GM18511 (cell line): ENCODE data around the gene PRSS21.

ENCODE experiments used
- ATAC-seq: cut with Tn5 transposase; IDR thresholded peaks from one replicate; pipeline ENCODE4 v1.9.1; 2021; ENCODE audit warnings: mild to moderate bottlenecking, moderate library complexity; ENCODE audit not compliant: unreplicated experiment

The PRSS21 gene

DNA sequence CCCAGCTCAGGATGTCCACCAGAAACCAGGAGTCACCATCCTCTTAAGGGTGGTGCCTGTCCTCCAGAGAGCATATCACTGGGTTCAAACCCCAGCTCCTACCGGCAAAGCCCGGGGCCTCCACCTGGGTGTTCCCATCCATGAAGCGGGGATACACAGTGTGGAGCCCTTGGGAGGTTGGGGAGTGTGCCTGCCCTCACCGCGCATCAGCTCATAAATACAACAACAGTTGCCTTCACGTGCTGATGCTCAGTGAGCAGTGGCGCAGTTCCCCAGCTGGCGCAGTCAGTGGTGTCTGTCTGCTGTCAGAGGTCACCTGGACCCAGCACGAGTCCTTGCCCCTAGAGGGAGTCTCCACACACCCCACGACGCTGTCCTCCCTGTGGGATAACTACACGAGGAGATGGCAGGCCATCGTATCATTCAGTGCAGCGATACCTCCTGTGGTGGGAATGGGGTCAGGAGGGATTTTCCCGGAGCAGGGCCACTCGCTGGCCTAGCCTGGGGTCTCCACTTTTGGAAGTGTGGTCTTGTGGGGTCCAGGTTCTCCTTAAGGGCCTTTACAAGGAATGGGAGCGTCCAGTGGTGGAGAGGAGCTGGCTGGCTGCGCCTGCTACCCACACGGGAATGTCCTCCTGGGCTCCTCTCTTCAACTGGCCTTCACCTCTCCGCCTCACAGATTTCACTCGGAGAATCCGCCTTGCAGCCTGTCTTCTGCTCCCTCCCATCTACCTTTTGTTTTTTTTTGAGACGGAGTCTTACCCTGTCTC lies 37.7 kb upstream of the PRSS21 start:
- ATAC-seq = no peak

DNA sequence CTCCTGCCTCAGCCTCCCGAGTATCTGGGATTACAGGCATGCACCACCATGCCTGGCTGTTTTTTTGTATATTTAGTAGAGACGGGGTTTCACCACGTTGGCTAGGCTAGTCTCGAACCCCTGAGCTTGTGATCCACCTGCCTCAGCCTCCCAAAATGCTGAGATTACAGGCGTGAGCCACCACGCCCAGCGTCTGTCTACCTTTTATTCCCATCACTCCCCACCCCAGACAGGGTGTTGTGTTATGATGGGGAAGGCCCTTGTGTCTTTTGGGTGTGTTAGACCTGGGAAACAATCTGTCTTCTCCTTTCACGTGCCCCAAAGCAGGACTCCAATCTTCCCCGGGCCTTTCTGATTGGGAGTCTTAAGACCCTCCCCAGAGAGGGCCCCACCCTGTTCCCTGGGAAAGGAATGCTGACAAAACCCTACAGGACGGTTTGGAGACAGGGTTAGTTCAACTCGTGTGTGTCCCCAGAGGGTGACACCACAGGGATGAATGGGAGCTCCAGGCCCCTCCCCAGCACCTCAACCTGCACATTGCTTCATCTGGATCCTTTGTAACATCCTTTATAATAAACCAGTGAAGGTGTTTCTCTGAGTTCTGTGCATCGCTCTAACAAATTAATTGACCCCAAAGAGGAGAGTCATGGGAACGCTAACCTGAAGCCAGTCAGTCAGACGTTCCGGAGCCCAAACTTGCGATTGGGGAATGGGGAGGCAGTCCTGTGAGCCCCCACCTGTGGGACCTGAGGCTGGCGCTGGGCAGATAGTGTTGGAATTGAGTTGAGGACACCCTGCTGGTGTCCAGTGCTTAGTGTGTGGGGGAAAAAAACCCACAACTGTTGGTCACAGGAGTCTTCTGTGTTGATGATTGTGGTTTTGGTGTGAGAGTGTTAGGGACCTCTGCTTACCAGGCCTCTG lies 36.8 kb upstream of the PRSS21 start:
- no peak for ATAC-seq

DNA sequence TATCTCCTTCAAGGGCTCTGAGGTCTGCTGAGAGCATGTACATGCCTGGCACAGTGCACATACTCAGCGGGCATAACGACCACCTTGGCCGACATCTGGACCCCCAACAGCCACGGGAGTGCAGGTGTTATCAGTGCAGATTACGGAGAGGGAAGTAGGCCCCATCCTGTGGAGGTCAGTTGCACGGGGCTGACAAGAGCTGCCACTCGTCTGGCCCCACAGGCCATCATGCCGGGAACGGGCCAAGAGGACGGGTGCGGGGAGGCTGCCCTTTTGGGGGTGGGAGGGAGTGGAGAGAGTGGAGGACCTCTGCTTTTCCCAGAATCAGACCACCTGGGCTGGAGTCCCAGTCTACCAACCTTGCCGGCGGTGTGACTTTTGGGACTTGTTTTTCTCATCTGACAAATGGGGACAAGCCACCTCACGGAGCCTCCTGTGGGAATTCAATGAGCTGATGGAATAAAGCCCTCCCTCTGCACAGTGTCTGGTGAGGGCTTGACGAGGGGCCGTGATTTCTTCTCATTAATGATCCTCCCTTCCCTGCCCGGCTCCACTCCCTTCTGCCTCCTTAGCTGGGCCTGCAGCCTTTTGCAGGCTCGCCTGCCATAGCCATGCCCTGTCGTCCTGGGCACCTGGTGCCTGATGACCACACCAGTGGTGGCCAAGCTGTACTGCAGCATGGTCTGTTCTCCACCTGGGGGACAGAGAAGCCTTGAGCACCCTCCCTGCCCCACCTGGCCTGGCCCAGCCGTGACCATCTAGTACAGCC lies 34.3 kb upstream of the PRSS21 start:
- no peak for ATAC-seq

DNA sequence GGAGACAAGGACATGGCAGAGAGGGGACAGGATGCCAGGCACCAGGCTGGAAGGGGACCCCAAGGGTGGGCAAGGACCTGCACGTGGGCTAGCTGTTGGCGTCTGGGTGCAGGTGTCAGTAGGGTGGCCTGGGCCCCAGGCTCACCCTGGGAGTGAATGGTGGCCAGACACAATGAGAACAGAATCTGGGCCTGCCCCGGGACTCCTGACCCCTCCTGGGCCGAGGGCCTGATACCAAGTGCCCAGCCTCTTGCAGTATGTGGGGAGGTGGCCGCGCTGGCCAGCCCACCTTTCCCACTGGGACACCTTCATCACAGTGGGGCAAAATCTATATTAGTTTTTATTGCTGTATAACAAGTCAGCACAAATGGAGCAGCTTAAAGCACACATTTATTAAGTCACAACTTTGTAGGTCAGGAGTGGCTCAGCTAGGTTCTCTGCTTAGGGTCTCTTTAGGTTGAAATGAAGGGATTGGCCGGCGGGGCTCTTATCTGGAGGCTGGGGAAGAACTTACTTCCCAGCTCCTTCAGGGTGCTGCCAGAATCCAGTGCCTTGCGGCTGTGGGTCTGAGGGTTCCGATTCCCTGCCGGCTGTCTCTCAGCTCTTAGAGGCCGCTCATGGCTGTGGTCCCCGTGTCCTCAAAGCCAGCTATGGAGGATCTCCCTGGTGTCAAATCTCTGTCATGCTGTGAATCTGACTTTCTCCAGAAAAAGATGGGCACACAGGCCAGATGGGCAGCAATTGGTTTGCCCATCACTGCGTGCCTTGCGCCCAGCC lies 33.3 kb upstream of the PRSS21 start:
- ATAC-seq = no peak

DNA sequence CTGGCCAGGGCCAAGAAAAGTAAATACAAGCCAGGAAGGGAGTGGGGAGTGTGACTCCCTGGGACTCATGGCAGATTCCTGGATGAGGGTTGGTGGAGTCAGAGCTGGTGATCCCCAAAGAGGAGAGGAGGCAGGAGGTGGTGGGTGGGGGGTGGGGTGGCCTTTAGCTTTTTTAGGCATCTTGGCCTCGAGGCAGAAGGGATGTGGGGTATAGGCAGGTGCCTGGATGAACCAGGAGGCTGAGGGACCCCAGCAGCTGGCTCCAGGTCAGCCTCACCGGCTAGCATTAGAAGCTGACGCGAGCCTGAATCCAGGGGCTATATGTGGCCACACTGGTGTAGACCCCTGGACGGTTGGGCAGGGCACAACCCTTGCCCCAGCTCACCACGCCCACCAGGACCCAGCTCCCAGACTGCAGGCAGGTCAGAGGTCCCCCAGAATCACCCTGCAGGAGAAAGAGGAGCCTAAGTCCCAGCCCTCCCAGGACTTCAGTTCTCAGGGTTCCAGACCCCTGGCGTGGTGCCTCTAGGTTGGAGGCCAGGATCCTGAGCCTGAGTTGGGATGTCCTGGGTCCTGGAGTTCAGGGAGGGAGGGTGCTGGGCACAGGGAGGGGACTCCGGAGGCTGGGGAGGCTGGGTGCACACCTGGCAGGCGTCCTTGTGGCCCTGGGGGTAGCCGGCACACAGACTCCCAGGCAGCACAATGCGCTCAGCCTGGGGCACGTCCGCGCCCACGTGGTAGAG lies 32.5 kb upstream of the PRSS21 start:
- no peak for ATAC-seq

DNA sequence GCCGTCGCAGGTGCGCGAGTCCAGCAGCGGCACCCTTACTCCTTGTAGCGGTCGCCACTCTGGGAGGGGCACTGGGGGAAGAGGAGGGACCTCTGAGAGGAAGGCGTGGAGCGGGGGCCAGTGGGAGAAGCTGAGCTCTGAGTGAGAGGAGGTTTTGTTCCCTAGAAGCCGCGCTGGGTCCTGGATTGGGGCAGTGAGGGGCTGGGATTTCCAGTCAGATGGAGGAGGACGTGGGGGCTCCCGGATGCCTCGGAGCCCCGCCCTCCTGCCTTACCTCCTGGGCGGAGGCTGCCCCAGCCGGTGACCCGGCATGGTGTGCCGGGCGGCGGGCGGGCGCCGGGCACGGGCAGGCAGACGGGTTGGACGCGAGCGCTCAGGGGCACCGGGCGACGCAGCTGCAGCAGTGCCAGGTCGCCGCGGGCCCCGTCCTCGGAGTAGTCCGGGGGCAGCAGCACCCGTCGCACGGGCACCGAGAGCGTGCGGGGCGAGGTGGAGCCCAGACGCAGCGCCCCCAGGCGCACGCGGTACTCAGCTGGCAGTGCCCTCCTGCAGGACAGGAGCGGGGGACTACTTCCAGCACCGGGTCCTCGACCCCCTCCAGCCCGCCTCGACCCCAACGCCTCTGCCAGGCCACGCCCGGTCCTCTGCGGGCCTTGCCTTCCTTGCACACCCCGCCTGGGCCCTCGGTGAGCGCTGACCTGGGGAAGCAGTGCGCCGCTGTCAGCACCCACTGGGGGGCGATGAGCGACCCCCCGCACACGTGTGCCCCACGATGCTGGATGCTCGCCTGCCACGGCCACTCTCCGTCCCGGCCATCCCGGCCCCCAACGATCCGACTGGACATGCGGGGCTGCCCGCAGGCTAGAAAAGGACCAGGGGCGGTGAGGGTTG lies 31.7 kb upstream of the PRSS21 start:
- ATAC-seq = no peak

DNA sequence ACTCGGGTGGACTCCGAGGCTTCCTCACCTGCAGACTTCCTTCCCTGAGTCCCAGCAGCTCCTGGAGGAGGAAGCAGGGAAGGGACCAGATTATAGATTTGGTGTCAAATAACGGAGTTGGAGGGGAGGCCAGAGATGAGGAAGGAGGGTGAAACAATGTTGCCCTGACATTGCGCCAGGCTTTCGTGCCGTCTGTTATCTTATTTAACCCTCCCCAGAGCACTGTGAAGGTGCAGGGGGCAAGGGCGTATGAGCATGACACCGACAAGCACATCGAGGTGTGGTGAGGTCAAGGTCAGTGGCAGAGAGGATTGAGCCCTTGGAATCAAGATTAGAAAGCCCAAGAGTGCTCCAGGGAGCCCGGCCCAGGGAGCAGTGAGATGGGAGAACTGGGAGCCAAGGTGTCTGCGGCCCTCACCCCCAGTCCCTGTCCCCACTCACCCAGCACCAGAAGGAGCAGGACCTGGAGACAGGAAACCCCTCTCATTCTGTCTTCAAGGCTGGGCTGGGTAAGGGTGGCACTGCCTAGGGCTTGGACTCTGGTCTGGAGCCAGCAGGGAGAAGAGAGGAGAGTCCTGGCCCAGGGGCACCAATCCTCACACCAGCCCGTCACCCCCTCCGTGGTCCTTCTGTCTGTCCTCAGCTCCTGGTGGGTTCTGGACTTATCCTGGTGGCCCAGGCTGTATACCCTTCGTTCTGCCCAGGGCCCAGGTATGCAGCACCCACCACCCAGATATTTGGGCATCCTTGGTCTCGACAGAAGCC lies 30.8 kb upstream of the PRSS21 start:
- no peak for ATAC-seq

DNA sequence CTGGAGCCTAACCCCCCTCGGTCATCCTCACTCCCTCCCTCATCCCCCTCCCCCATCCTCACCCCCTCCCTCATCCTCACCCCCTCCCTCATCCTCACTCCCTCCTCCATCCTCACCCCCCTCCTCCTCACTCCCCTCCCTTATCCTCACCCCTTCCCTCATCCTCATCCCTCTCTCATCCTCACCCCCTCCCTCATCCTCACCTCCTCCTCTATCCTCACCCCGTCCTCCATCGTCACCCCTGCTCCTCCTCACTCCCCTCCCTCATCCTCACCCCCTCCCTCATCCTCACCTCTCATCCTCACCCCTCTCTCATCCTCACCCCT lies 30.2 kb upstream of the PRSS21 start:
- ATAC-seq = no peak

DNA sequence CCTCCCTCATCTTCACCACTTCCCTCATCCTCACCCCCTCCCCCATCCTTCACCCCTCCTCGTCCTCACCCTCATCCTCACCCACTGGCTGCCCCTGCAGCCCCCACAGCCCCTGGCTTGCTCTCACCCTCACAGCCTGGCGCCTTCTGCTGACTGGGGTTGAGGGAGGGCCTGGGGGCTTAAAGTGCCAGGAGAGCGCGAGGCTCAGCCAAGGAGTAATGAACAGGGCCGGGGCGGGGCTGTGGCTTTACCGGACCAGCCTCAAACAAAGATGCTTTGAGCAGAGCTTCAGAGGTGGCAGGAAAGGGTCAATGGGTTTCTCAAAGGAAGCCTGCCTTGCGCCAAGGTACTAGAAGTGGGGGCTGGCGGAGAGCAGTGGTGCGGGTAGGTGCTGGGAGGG lies 29.6 kb upstream of the PRSS21 start, which contains the start of gene PRSS33:
TSS of gene PRSS33 (minus strand) at position 155 of the 400 bp plus-strand sequence. CDS start 1,013 bp downstream, outside the sequence.
- ATAC-seq = no peak

DNA sequence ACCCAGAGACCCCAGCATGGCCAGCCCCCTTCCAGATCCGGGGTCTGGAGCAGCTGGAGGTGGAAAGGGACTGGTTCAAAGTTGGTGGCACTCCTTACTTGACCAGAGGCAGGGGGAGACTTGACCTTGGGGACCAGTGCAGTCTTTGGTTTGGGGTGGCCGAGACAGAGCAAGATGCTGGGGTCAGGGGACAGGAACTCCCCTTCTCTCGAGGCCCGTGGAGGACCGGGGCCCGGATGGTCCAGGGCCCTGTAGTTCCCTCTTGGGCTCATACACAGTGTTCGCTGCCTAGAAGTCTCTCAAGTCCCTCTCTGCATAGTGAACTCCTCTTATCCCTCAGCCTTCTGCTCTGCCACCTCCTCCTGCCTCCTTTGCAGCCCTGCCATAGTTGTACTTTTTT lies 29.1 kb upstream of the PRSS21 start:
- ATAC-seq = no peak

DNA sequence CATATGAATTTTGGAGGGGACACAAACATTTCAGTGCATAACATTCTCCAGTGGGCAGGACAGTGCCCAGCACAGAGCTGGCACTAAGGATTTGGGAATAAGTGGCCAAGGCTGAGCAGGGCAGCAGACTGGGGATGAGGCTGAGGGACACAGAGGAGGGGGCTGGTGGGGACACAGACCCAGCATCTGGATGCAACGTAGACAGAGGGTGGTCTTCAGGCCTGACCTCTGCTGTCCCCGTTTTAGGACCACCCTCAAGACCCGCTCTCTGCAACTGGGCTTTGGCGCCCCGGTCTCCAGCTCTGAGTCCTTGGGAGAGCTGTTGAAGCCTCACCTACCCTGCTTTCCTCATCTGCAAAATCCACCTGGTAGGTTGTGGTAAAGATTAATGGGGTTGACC lies 26.4 kb upstream of the PRSS21 start:
- no peak for ATAC-seq

DNA sequence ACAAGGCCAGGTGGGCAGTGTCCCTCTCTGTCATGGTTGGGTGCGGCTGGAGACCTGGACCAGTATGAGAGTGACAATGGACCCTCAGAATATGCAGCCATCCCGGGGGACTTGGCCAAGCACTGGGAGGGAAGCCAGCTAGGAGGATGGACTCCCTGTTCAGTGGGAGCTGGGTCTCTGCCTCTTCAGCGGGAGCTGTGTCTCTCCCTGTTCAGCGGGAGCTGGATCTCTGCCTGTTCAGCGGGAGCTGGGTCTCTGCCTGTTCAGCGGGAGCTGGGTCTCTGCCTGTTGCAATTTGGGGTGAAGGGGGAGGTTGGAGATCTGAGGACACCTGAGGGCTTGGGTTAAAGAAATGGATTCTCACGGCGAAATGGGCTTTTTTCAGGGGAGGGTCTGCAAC lies 25.9 kb upstream of the PRSS21 start:
- ATAC-seq = no peak

DNA sequence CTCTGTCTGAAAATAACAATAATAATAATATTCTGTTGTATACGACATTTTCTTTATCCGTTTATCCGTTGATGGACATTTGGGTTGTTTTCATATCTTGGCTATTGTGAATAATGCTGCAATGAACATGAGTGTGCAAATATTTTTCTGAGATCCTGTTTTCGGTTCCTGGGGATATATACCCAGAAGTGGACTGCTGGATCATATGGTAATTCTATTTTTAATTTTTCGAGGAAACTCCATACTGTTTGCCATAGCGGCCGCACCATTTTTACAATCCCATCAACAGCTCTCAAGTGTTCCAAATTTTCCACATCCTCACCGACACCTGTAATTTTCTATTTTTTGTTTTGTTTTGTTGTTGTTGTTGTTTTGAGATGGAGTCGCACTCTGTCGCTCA lies 24.1 kb upstream of the PRSS21 start:
- no peak for ATAC-seq

DNA sequence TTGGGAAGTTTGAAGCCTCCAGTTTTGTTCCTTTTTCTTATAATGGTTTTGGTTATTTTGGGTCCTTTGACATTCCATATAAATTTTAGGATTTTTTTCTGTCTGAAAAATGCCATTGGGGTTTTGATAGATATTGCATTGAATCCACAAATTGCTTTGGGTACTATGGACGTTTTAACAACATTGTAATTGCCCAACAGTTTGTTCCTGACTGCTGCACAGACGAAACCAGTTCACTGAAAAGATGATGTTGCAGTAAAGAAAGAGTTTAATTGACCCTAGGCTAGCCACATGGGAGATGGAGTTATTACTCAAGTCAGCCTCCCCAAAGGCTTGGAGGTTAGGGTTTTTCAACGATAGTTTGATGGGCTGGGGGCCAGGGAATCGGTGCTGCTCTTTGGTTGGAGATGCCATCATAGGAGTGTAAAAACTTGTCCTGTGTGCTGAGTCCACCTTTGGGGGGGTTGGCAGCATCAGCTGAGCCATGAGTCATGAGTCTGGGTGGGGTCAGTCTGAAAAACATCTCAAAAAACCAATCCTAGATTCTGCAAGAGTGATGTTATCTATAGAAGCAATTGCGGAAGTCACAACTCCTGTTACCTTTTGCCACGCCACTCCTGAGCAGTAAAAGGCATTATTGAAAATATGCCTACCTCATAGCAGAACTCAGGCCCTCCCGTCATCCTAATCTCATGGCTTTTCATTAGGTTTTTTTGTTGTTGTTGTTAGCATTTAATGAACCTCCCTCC lies 21.5 kb upstream of the PRSS21 start:
- no peak for ATAC-seq

DNA sequence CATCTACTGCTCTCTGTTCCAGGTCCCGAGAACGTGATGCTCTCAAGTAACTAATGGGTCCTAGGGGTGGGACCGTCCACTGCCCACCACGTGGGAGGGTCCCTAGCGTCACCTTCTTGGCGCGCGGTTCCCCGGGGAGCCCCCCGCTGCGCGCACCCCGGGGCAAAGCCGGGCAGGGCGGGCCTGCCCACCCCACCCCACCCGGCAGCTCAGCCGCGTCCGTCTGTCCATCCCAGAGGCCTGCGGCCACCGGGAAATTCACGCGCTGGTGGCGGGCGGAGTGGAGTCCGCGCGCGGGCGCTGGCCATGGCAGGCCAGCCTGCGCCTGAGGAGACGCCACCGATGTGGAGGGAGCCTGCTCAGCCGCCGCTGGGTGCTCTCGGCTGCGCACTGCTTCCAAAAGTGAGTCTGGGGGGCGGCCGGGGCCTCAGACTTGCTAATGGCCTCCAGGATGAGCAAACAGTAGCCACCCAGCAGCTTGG lies 18.3 kb upstream of the PRSS21 start:
- ATAC-seq = no peak

DNA sequence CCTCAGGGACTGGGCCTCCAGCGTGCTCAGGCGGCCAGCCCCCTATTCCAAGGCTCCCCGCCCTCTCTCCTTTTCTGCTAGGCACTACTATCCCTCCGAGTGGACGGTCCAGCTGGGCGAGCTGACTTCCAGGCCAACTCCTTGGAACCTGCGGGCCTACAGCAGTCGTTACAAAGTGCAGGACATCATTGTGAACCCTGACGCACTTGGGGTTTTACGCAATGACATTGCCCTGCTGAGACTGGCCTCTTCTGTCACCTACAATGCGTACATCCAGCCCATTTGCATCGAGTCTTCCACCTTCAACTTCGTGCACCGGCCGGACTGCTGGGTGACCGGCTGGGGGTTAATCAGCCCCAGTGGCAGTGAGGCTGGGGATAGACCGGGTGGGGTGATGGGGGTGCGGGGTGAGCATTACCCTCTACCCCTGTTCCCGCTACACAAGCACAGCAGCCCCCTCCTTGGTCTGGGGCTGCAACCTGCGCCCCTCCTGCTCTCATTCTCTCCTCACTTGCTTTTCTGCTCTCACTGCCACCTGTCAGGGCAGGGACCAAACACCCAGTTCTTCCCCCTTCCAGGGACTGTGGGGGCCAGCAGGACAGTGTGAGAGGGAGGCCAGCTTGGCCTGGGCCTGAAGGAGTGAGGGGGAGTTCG lies 17.7 kb upstream of the PRSS21 start:
- no peak for ATAC-seq

DNA sequence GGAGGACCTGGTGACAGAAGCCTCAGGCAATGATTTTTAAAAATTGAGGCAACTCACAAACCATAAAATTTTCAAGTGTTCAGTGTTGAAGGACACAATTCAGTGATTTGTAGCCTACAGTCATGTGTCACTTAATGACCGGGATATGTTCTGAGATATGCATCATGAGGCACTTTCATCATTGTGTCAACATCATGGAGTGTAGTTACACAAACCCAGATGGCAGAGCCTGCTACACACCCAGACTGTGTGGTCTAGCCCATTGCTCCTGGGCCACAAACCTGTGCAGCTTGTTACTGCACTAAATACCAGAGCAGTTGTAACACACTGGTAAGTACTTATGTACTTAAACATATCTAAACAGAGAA lies 17.2 kb upstream of the PRSS21 start:
- no peak for ATAC-seq
